ENCODE data around the gene SIGLEC11. TPM values are rescaled to one million over a fixed set of nuclear protein-coding genes. Genes with fewer than 3 reads are reported as not detected.

SIGLEC11 gene
- total RNA-seq, 4 donors from 2014 or later = 1.7 to 9.0 (median 5.1) TPM

- ATAC-seq (ENCODE audit: low FRiP score) (no peak), DNase-seq (ENCODE audit: low spot score) (no peak)
- TF ChIP-seq CTCF (IDR thresholded peaks at IDR 0.05) = no peak
Measured at GRCh38 chr19:49988433-49988832, 27.5 kb upstream of the SIGLEC11 start.

- TF ChIP-seq CTCF (IDR thresholded peaks at IDR 0.05) = no peak
- DNase-seq (ENCODE audit: low spot score) (no peak), ATAC-seq (ENCODE audit: low FRiP score) (no peak)
Measured at GRCh38 chr19:49988007-49988406, 27.0 kb upstream of the SIGLEC11 start.

- ATAC-seq (ENCODE audit: low FRiP score) = peak; percentile 55
- TF ChIP-seq CTCF (IDR thresholded peaks at IDR 0.05) = no peak
- DNase-seq (ENCODE audit: low spot score) = peak; percentile 80
Measured at GRCh38 chr19:49987159-49987698, 26.3 kb upstream of the SIGLEC11 start.

DNA sequence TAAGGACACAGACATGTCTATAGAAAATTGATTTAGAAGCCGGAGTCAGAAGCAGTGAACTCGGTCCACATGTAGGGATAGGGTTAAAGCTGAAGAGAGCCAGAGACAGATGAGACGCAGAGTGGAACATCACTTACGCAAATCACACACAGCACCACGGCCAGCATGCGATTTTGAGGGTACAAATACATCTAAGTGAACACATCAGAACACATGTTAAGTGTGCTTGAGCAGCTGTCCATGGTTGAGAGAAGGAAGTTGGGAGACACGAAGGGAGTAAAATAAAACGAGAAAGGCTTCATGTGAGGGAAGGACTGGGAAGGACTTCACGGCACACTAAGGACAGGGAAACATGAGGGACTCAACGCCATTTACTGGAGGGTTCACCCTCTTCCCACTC, 25.4 kb upstream of the SIGLEC11 start:
- no peak for DNase-seq (ENCODE audit: low spot score)
- TF ChIP-seq CTCF (IDR thresholded peaks at IDR 0.05) = no peak

GRCh38 chr19:49985871-49986270, 24.9 kb upstream of the SIGLEC11 start:
- ATAC-seq (ENCODE audit: low FRiP score) (no peak), DNase-seq (ENCODE audit: low spot score) (no peak)
- no peak for TF ChIP-seq CTCF (IDR thresholded peaks at IDR 0.05)

More for the DNA sequence above, 25.4 kb upstream of the SIGLEC11 start:
- no peak for ATAC-seq (ENCODE audit: low FRiP score)

DNA sequence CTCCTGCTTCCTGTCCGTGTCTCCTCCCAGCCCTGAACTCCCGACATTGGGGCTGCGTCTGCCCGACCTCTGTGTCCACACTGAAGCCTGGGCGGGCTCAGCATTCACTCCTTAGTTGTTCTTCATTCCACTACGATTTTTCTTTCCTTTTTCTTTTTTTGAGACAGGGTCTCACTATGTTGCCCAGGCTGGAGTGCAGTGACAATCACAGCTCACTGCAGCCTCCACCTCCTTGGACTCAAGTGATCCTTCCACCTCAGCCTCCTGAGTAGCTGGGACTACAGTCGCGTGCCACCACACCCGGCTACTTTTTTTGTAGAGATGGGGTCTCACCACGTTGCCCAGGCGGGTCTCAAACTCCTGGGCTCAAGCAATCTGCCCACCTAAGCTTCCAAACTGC, 23.5 kb upstream of the SIGLEC11 start:
- no peak for TF ChIP-seq CTCF (IDR thresholded peaks at IDR 0.05)
- ATAC-seq (ENCODE audit: low FRiP score) (no peak), DNase-seq (ENCODE audit: low spot score) (no peak)

DNA sequence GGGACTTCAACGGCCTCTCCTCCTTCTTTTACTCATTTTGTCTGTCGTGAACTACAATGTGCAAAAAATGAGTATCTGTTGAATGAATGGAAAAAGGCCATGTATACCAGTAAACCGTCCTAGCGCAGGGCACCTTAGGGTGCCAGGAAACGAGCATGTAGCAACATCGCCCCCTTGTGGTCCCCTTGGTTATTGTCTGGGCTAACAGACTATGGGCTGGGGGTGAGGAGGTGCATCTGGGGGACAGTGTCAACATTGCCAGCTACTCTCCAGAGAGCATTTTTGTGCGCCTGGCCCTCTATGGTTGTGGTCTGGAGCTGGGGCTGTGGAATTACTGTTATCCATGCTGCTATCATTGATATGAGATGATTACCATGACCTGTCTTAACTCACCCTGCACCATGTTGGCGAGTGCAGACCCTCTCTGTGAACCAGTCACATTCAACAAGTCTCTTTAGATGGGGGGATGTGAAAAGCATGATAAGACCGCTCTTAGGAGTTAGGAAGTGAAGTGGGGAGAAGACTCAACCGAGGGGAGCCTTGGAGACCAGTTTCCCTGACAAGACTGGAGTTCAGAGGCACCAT, 22.8 kb upstream of the SIGLEC11 start:
- peak; percentile 75 for DNase-seq (ENCODE audit: low spot score)
- TF ChIP-seq CTCF (IDR thresholded peaks at IDR 0.05) = peak in 1 of 3 donors; percentile 9
- peak; percentile 37 for ATAC-seq (ENCODE audit: low FRiP score)
